Breast epithelium (tissue), 3 donors: ENCODE measurements around the gene FYN.

ENCODE experiments used
- POLR2A ChIP-seq: fragments of 450-650 bp; IDR thresholded peaks from one replicate; pipeline ENCODE4 v1.6.1; 2016; ENCODE audit warnings: antibody characterized with exemption, mild to moderate bottlenecking, moderate library complexity
- TF ChIP-seq, protein P1 (sequence below), 3 donors: fragments of 450-650 bp; IDR thresholded peaks; one replicate each; pipeline ENCODE4 v1.5.1; 2016 to 2017; ENCODE audit warnings: antibody characterized with exemption in 3 of 3, mild to moderate bottlenecking in 3 of 3, moderate library complexity in 3 of 3

DNA sequence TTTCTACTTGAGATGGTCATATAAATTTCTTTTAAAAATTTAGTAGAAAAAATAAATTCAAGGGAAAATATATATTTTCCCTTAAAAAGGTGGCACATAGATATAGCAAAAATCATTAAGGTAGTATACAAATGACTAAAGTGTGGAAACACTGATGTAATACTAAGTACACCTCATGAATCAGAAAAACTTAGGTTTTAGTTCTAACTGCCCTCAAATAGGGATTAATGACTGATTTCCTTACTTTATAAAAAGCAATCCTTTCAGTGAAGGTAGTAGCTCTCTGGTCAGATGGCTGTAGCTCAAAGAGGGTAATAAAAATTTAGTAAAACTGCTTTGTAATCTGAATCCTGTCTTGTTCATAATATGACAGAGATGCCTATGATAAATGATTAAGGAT lies 63.5 kb downstream of the FYN start:
- TF ChIP-seq POLR2A, result no peak
- TF ChIP-seq, protein P1, sequence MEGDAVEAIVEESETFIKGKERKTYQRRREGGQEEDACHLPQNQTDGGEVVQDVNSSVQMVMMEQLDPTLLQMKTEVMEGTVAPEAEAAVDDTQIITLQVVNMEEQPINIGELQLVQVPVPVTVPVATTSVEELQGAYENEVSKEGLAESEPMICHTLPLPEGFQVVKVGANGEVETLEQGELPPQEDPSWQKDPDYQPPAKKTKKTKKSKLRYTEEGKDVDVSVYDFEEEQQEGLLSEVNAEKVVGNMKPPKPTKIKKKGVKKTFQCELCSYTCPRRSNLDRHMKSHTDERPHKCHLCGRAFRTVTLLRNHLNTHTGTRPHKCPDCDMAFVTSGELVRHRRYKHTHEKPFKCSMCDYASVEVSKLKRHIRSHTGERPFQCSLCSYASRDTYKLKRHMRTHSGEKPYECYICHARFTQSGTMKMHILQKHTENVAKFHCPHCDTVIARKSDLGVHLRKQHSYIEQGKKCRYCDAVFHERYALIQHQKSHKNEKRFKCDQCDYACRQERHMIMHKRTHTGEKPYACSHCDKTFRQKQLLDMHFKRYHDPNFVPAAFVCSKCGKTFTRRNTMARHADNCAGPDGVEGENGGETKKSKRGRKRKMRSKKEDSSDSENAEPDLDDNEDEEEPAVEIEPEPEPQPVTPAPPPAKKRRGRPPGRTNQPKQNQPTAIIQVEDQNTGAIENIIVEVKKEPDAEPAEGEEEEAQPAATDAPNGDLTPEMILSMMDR (IDR thresholded peaks at IDR 0.05), result no peak
